HG02642 (cell line): ENCODE results near the gene PRKN.
"Not testable (repeated sequence)": the region's sequence is repeated elsewhere in the genome, so short reads cannot be mapped to it uniquely, and the experiment has no call there.

ENCODE experiments used
- ATAC-seq: cut with Tn5 transposase; IDR thresholded peaks from one replicate; pipeline ENCODE4 v1.9.1; 2021; ENCODE audit warnings: mild to moderate bottlenecking; ENCODE audit not compliant: unreplicated experiment, poor library complexity

PRKN gene

GRCh38 chr6:161844804-161845203 is 882.8 kb downstream of the PRKN start:
- no peak for ATAC-seq

GRCh38 chr6:161843066-161843465 is 884.5 kb downstream of the PRKN start:
- ATAC-seq, result no peak

- no peak for ATAC-seq
Measured at GRCh38 chr6:161840380-161840779, 887.2 kb downstream of the PRKN start.

GRCh38 chr6:161838306-161839035 is 889.1 kb downstream of the PRKN start:
- ATAC-seq, result no peak

- no peak for ATAC-seq
Measured at GRCh38 chr6:161837854-161838253, 889.7 kb downstream of the PRKN start.

GRCh38 chr6:161837449-161837735 is 890.2 kb downstream of the PRKN start:
- no peak for ATAC-seq

- no peak for ATAC-seq
Measured at GRCh38 chr6:161836643-161837448, 890.7 kb downstream of the PRKN start.

DNA sequence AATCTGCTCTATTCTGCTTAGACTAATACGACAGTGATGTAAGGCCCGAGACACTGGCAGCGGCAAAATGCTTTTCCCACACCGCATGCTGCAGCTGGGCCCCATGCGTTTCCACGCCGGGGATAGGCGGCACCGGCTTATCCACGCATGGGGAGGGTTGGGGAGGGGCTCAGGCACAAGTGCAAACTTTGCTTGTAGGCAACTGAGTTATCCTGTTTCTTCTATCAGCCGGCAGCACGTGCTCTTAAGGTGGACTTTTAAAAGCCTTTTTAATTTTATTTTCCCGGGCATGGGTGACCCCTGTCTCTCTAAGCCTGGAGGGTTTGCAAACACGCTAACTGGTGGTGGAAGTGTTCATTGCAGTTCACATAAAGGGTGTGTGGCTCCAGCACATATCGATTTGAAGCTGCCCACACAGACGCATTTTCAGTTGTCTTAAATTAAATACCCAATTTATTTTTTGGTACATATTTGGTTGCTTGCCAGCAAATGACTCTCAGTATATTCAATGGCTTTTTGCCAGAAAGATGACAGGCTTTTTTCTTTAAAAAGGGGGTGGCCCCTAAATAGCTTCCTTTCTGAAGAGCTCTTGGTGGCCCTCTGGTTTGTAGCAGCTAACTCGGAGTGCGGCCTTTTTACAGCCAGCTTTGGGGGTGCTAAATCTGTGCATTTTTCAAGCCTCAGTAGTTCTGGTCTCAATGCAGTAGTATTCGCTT is 891.9 kb downstream of the PRKN start:
- ATAC-seq, result no peak

DNA sequence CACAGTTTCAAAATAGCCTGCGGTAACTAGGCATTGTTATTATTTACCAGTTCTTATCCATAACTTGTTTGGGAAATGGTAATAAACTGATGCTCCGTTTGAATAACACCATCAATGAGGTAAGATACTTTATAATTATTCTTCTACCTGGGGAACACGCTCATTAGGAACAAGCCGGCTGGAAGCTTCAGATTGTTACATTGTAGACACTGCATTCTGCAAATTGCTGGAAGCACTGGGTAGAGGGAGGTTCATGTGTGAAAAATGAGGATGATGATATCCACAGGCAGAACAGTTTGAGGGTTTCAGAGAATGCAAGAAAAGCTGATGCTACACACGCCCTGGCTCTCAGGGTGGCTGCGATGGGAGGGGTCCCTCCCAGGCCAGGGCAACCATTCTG is 893.1 kb downstream of the PRKN start:
- no peak for ATAC-seq

DNA sequence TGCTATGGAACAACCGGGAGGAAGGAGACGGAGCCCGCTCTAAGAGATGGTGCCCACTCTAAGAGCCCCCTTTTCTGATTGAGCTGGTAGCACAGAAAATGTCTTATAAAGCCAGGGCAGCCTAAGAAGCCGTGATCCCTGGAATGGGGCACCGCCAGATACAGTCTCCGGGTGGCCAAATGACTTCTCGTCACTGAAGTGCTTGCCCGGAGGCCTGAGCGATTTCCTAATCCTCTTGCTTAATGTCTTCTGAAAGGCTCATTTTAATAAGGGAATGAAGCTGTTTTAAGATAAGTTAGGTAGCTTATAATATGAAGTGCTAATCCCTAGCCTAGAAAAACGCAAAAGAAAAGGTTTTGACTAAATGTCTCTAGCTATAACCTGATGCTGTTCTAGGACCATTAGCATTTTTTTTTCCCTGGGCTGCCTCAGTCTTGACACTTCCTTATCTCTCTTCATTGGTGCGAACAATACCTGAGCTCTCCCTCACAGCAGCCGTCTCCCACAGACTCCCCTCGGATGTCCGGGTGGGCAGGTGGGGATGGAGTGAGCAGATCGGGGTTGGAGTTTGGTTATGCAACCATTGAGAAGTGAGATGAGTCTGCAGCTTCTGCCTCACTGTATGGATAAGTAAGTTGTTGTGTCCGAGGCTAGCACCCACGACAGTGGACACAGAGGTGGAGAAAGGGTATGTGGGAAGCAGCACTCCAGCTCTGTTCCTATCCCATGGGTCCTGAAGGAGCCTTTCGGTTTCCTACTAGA is 894.3 kb downstream of the PRKN start:
- ATAC-seq, result no peak

- no peak for ATAC-seq
Measured at GRCh38 chr6:161832622-161833021, 894.9 kb downstream of the PRKN start.

- ATAC-seq, result no peak
Measured at GRCh38 chr6:161830866-161831616, 896.5 kb downstream of the PRKN start.

DNA sequence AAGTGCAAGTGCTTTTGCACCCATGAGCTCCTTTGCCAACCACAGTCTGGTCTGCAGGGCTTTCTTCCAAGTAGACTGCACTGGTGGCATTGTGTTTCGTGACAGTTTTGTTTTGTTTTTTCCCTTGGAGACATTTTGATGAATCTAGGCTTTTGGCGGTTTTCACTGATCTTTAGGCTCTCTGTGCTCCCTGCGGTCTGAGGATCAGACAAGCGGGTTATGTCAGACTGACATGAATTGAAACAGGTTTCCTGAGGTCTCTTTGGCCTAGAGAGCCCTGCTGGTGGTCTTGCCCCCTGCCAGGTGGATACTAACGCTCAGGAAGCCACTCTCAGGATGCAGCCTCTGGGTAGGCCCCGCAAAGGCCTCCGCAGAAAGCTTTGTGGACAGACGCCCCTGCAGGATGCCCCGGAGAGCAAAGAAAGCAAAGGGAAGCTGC is 898.3 kb downstream of the PRKN start:
- ATAC-seq, result no peak

GRCh38 chr6:161828355-161828754 is 899.2 kb downstream of the PRKN start:
- ATAC-seq, result no peak

- ATAC-seq, result no peak
Measured at GRCh38 chr6:161826512-161826911, 901.1 kb downstream of the PRKN start.

- ATAC-seq, result not testable (repeated sequence)
Measured at GRCh38 chr6:161822204-161822603, 905.4 kb downstream of the PRKN start.

- ATAC-seq, result no peak
Measured at GRCh38 chr6:161817881-161818280, 909.7 kb downstream of the PRKN start.

DNA sequence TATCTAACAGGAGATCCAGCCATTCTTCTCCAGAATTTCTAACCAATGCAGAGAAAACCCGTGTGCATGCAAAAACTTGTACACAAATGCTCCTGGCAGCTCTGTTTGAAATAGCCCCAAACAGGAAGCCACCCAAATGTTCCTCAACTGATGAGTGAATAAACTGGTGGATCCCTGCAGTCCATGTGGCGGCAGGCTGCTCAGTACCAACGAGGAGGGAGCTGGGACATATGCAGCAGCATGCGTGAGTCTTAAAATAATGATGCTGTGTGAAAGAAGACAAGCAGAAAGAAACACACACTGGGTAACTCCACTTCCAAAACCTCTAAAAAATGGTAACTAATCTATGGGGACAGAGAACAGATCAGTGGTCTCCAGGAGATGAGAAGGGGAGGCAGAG is 911.6 kb downstream of the PRKN start:
- no peak for ATAC-seq

- ATAC-seq, result no peak
Measured at GRCh38 chr6:161813156-161813555, 914.4 kb downstream of the PRKN start.

DNA sequence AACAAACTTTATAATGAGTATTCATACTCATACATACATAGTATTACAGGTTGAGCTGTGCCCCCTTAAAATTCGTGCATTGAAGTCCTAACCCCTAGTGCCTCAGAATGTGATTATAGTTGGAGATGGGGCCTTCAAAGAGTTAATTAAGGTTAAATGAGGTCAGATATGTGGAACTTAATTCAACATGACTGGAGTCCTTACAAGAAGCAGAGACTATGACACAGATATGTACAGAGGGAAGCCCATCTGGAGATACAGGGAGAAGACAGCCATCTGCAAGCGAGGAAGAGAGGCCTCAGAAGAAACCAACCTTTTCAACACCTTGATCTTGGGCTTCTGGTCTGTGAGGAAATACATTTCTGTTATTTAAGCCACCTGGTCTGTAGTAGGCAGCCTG is 917.6 kb downstream of the PRKN start:
- ATAC-seq, result no peak
